AG10803 (cell line): Measurements from ENCODE around the gene DOC2B.
A peak's percentile ranks its signal among the peaks of the same experiment; 100 is the strongest.

ENCODE experiments used
- DNase-seq: peaks from one replicate; pipeline ENCODE4 v3.0.0; 2010; ENCODE audit warnings: low read depth
- H3K4me3 ChIP-seq: 2 replicates; pipeline ENCODE4 v1.5.1; 2011; ENCODE audit warnings: mild to moderate bottlenecking, low read length, control low read depth
- TF ChIP-seq, protein P1 (sequence below): conservative IDR thresholded peaks from 2 replicates; pipeline ENCODE4 v1.5.1; 2011; ENCODE audit warnings: mild to moderate bottlenecking, low read length, control low read depth, inconsistent platforms

The DOC2B gene

DNA sequence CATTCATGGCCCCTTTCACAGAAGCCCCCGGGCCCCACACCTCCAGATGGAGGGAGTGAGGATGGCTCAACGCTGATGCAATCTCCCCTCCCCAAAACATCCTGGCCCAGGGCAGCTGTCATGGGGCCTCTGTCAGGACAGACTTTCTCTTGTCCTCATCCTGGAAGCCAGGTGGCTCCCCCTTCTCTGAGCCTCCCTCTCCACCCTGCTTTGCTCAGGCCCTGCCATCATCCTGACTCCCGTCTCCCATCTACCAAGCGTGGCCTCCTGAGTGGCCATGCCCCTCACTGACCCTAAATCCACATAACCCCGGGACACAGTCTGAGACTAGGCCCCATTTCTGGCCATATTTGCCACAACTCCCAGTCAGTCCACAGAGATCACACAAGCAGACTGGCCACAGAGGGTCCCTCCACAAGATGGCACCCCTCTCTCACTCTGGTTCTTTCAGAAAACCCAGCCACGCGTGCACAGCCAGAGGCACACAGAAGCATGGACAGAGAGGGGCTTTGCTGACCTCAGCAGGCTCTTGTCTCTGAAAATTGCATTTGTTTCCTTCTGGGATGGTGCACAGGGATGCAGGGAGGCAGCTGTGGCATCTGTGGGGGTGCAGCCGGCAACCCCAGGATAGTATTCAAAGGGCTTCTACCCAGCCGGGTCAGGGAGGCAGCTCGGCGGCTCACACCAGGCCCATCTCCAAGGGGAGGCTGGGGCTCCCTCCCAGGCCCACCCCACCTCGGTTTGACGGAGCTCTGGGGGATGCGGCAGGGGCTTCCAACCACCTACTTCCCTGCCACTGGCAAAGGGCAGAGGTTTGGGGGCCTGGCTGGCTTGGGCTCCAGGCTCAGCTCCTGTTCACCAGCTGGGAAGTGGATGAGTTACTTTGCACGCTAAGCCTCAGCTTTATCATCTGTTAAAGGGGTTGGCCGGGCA, 16.9 kb downstream of the DOC2B start:
- no peak overlapping the region for H3K4me3 ChIP-seq
- peak; percentile 40 for DNase-seq
- TF ChIP-seq, protein P1, sequence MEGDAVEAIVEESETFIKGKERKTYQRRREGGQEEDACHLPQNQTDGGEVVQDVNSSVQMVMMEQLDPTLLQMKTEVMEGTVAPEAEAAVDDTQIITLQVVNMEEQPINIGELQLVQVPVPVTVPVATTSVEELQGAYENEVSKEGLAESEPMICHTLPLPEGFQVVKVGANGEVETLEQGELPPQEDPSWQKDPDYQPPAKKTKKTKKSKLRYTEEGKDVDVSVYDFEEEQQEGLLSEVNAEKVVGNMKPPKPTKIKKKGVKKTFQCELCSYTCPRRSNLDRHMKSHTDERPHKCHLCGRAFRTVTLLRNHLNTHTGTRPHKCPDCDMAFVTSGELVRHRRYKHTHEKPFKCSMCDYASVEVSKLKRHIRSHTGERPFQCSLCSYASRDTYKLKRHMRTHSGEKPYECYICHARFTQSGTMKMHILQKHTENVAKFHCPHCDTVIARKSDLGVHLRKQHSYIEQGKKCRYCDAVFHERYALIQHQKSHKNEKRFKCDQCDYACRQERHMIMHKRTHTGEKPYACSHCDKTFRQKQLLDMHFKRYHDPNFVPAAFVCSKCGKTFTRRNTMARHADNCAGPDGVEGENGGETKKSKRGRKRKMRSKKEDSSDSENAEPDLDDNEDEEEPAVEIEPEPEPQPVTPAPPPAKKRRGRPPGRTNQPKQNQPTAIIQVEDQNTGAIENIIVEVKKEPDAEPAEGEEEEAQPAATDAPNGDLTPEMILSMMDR, result peak; percentile 62

DNA sequence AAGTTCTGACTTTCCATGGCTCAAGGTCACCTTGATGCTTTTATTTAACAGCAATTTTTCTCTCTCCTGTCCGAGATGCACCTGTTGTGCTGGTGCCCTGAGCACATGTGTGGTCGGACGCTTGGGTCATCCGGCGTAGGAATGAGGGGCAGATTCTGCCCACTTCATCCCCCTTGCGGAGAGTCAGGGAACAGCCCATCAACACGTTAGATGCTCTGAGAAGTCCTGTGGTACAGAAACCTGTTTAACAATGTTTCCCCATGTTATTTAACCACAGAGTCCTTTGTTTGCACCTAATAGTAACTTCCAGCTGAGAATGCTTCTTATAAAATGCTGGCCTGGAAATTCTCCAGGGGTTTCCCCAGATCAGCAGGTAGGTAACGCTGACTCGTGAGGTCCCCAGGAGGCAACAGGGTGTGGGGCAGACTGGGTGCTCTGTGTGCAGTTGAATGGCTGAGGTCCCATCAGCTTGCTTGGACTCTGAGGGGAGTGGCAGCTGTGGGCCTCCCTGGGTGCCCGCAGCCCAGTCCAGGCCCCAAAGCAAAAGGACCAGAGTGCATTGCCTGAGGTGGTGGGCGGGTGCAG, 17.8 kb downstream of the DOC2B start:
- no peak overlapping the region for H3K4me3 ChIP-seq
- TF ChIP-seq, protein P1, result peak; percentile 41
- DNase-seq, result no peak

DNA sequence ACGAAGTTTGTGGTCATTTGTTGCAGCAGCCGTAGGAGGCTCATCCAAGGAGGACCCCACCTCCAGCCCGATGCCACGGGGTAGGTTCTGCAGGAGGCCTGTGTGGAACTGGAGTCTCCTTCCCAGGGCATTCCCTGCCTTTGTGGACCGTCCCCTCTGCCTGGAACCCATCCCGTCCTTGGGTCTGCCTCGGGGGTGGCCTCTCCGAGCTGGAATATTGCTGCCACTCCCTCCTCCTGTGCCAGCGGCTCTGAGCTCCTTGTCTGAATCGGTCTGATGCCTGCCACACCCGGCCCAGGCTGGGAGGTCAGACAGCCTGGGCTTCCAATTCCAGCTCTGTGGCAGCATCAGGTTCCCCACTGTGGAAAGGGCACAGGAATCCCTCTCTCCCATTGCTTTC, 18.8 kb downstream of the DOC2B start:
- TF ChIP-seq, protein P1, result no peak
- no peak overlapping the region for H3K4me3 ChIP-seq
- no peak for DNase-seq

DNA sequence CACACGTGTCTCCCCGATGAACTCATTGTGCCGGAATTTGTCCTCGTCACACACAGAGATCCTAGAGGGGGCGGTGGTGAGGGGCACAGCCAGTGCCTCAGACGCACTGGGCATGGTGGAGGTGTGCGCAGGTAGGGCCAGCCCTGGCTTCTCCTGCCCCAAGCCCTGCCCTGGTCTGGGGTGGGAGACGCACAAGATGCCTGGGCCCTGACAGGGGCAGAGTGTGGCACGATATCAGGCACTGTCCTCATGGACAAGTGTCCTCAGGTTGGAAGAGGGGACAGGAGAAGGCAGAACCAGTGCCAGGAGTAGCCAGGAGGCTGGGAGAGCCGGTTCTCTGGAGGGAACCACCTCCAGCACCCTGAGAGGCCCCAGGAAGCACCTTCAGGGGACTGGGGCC, 20.0 kb downstream of the DOC2B start:
- DNase-seq, result no peak

DNA sequence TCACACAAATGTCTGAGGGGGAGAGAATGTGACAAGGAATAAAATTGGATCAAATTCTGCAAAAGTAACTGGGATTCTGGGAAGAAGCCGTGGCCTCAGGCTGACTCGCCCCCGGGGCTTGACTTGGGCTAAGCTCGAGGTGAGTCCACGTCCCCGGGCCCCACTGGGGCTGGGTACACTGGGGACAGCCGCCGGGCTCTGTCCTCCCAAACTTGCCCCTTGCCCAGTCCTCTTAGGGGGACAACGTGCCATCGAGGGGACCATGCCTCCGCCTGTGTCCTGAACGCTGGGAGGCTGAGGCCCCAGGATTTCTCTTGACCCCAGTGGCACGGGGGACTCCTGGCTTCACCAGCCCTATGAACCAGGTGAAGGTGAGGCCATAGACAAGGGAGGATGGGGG, 21.1 kb downstream of the DOC2B start:
- TF ChIP-seq, protein P1, result no peak
- no peak for DNase-seq
- H3K4me3 ChIP-seq, result no peak overlapping the region

More for the DNA sequence above, 20.0 kb downstream of the DOC2B start:
- H3K4me3 ChIP-seq, result no peak overlapping the region
- TF ChIP-seq, protein P1, result no peak

DNA sequence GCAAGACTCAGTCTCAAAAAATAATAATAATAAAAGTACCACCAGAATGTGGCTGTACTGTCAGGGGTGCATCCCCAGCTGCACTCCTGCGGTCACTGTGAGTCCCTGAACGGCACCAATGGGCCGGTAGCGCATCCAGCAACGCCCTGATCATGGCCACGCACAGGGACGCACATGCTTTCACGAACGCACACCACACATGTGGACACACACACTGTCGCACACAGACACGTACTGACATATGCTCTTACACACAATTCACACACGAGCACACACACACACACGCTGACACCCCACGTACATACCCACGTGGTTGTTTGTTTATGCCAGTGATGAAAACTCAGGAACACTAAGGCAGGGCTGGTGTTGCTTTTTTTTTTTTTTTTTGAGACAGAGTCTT, 21.8 kb downstream of the DOC2B start:
- no peak overlapping the region for H3K4me3 ChIP-seq
- TF ChIP-seq, protein P1, result no peak
- no peak for DNase-seq

DNA sequence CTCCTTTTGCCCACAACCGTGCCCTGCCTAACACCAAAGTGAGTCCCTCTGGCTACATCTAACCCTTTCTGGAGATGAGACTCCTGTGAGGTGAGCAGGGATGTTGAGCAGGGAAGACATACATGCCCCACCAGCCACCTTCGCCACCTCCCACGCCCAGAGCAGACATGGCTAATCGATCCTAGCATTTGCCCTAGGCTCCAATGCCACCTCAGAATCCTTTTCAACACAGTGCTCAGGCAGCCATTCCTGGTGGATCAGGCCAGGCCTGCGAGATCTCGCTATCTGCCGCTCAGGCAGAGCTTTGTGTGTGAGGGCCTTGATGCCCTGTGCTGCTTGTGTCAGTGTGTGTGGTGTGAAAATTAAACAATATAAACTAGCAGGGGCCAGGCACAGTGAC, 23.1 kb downstream of the DOC2B start:
- TF ChIP-seq, protein P1, result no peak
- no peak for DNase-seq
- no peak overlapping the region for H3K4me3 ChIP-seq
